Lung (tissue), 12 donors: ENCODE results near the gene ABCA1. TPM values are rescaled to one million over a fixed set of nuclear protein-coding genes. Genes with fewer than 3 reads are reported as not detected.

Source experiments
- ATAC-seq: fragments of 200-7000 bp; cut with Tn5 transposase; one replicate; pipeline ENCODE4 v1.9.1; 2020; ENCODE audit warnings: moderate number of reproducible peaks; ENCODE audit not compliant: insufficient read depth, low FRiP score
- DNase-seq, 3 donors: peaks; one replicate each; pipeline ENCODE4 v3.0.0-alpha.2; 2013 to 2017
- H3K27ac ChIP-seq, 2 donors: one replicate each; pipeline ENCODE4 v1.5.1; 2013; ENCODE audit warnings: mild to moderate bottlenecking in 2 of 2, moderate library complexity in 2 of 2, control low read depth in 1 of 2, inconsistent platforms in 1 of 2, low read depth in 1 of 2, low read length in 1 of 2
- H3K27me3 ChIP-seq, 3 donors: one replicate each; pipeline ENCODE4 v1.5.1; 2013; ENCODE audit warnings: low read length in 2 of 3; ENCODE audit not compliant: control insufficient read depth in 3 of 3, insufficient read depth in 3 of 3
- H3K36me3 ChIP-seq, 4 donors: one replicate each; pipeline ENCODE4 v1.5.1; 2013; ENCODE audit warnings: low read length in 4 of 4, mild to moderate bottlenecking in 1 of 4, moderate library complexity in 1 of 4; ENCODE audit not compliant: control insufficient read depth in 4 of 4, insufficient read depth in 4 of 4
- H3K4me1 ChIP-seq, 5 donors: one replicate each; pipeline ENCODE4 v1.5.1; 2013; ENCODE audit warnings: low read length in 5 of 5, mild to moderate bottlenecking in 2 of 5, moderate library complexity in 1 of 5; ENCODE audit not compliant: control insufficient read depth in 5 of 5, insufficient read depth in 5 of 5
- H3K4me3 ChIP-seq: one replicate; pipeline ENCODE4 v1.5.1; 2013; ENCODE audit warnings: mild to moderate bottlenecking, control low read depth, moderate library complexity
- H3K9ac ChIP-seq, 2 donors: one replicate each; pipeline ENCODE4 v1.5.1; 2013; ENCODE audit warnings: low read length in 2 of 2, control low read depth in 1 of 2; ENCODE audit not compliant: insufficient read depth in 1 of 2
- H3K9me3 ChIP-seq, 4 donors: one replicate each; pipeline ENCODE4 v1.5.1; 2013; ENCODE audit warnings: low read length in 3 of 4, mild to moderate bottlenecking in 1 of 4, moderate library complexity in 1 of 4; ENCODE audit not compliant: control insufficient read depth in 4 of 4, insufficient read depth in 3 of 4
- CTCF ChIP-seq: IDR thresholded peaks from 2 replicates; pipeline ENCODE4 v1.5.1; 2012; ENCODE audit warnings: mild to moderate bottlenecking; ENCODE audit errors: control extremely low read depth, extremely low read depth
- WGBS, 2 donors: extraction: QIAGEN DNeasy Blood & Tissue Kit; methylation state at CpG; one replicate each; pipeline ENCODE4 v1.1.7; 2013; 5-methylcytosine and 5-hydroxymethylcytosine counted together
- polyA plus RNA-seq, 2 donors: library from polyadenylated mRNA; stranded (reverse); fragments of 200-250 nt; gene quantifications; one replicate each; pipeline ENCODE4 v1.2.1, GENCODE V29; 2013
- total RNA-seq, 2 donors: library from RNA; depleted of rRNA in 1 of 2; stranded (reverse); fragments of >200 nt in 1 of 2; gene quantifications; one replicate each; pipeline ENCODE4 v1.2.1, GENCODE V29; 2014 to 2021
- donor health status: control.
- donor health status: control.
- donor health status: Bipolar disorder and iron deficiency.
- donor health status: healthy.
- donor health status: DM: yes; HTN: yes; CAD: no.

Gene ABCA1
- total and polyA plus RNA-seq, 4 donors: 5.4 to 140 (median 16.8) TPM

GRCh38 chr9:104895572-104895971 lies 32.4 kb downstream of the ABCA1 start:
- ATAC-seq (no peak), DNase-seq (no peak)
- Histone ChIP-seq H3K9ac (no peak overlapping the region), H3K4me1 (peaks cover 0 to 12% (median 0%) of the 10 kb centered on the region in 5 donors), H3K9me3 (no peaks in the 10 kb centered on the region), H3K27ac (no peak overlapping the region), H3K4me3 (no peak overlapping the region), H3K27me3 (no peaks in the 10 kb centered on the region), H3K36me3 (peaks cover 0 to 4% (median 1%) of the 10 kb centered on the region in 4 donors)
- 84 to 88% methylated on average over 6 of the region's 6 CpGs for WGBS, 2 donors
- no peak for TF ChIP-seq CTCF

- no peak for TF ChIP-seq CTCF
- Histone ChIP-seq H3K27me3 (no peaks in the 10 kb centered on the region), H3K9me3 (no peaks in the 10 kb centered on the region), H3K36me3 (peaks cover 0 to 16% (median 6%) of the 10 kb centered on the region in 4 donors), H3K9ac (no peak overlapping the region), H3K27ac (no peak overlapping the region), H3K4me1 (peaks cover 0 to 20% (median 0%) of the 10 kb centered on the region in 5 donors), H3K4me3 (no peak overlapping the region)
- 78 to 91% methylated on average over 1 of the region's 1 CpG for WGBS, 2 donors
- DNase-seq (no peak), ATAC-seq (no peak)
Observed at GRCh38 chr9:104892701-104893100, 35.3 kb downstream of the ABCA1 start.

- Histone ChIP-seq H3K9me3 (no peaks in the 10 kb centered on the region), H3K27me3 (no peaks in the 10 kb centered on the region), H3K4me3 (no peak overlapping the region), H3K4me1 (peaks cover 0 to 19% (median 0%) of the 10 kb centered on the region in 5 donors), H3K27ac (no peak overlapping the region), H3K9ac (no peak overlapping the region), H3K36me3 (peaks cover 7 to 20% (median 13%) of the 10 kb centered on the region in 4 donors)
- TF ChIP-seq CTCF: no peak
- DNase-seq (no peak), ATAC-seq (no peak)
- 97% methylated on average over 9 of the region's 9 CpGs for WGBS, 2 donors
Observed at GRCh38 chr9:104890433-104890770, 37.6 kb downstream of the ABCA1 start.
